HG02840 (cell line): Measurements from ENCODE around the gene CXXC4.

Source experiments
- ATAC-seq: cut with Tn5 transposase; IDR thresholded peaks from one replicate; pipeline ENCODE4 v1.9.1; 2021; ENCODE audit warnings: mild to moderate bottlenecking, moderate library complexity, moderate number of reproducible peaks; ENCODE audit not compliant: unreplicated experiment, low FRiP score

CXXC4 gene

GRCh38 chr4:104490096-104490769 lies 4.5 kb downstream of the CXXC4 start:
- peak; percentile 45 for ATAC-seq

GRCh38 chr4:104489731-104490095 lies 5.0 kb downstream of the CXXC4 start:
- peak; percentile 34 for ATAC-seq

DNA sequence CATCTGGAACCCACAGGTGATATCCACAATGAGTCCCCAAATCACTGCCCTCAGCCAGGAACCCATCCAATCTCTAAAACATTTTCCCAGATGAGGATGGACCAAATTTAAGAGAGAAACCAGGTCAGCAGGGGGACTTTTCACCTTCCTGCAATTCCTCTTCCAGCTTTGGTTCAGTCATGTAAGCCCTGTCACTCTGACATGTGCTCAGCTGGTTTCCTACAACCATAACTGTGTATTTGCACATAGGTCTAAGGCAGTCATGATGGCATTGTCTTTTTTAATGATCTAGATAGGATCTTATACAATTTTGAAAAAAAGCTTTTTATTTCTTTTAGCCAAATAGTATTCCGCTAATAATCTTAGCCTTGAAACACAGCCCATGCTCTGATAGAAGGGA lies 6.5 kb downstream of the CXXC4 start:
- ATAC-seq = no peak

- no peak for ATAC-seq
These were observed 7.8 kb downstream of the CXXC4 start for GRCh38 chr4:104486716-104487504.

DNA sequence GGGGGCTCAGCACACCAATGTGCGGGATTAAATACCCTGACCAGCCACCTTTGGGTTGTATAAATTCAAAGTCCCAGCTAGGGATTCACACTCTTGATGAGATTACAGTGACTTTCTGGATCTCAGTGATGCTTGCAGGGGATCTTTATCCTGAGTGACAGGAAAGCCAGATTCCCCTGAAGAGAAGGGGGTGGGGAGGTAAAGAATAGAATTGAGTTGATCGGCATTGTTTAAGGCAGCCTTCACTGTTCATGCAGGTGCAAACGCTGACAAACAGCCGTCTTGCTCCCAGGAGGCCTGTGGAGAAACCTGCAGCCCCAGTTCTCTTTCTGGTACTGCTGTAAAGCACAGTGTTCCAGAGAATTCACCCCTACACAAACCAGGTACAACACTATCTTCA lies 19.0 kb downstream of the CXXC4 start:
- no peak for ATAC-seq

DNA sequence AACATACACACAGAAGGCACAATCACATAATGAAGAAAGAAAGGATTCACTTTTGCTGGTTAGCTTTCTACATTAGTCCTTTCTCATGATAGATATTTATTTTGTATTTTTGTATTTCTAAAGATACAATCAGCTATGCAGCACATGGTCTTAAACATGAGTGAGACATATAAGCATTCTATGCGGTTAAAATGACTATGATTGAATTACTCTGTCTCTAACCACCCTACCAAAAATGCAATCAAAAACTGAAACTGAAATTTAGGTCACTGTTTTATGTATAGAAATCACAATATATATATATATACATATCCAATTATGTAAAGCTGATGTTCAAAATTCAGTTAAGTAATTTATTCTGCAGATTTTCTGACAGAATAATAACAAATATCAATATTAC lies 21.9 kb downstream of the CXXC4 start:
- ATAC-seq = no peak

DNA sequence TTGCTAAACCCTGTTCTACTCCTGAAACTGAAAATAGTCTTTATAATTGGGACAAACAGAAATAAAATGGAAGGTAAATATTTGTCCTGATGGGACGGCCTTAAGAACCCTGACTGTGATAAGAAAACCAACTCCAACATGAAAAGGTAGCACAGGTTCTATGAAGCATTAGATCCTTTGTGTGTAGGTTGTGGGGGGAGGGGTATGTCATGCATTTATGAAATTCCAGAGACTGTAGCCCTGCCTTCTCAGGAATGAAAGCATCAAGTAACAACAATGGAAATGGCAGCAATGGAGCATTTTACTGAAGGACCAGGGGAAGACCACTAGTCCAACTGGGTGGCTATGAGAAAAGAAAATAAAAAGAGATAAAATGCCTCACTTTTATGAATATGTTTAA lies 23.9 kb downstream of the CXXC4 start:
- ATAC-seq = no peak

DNA sequence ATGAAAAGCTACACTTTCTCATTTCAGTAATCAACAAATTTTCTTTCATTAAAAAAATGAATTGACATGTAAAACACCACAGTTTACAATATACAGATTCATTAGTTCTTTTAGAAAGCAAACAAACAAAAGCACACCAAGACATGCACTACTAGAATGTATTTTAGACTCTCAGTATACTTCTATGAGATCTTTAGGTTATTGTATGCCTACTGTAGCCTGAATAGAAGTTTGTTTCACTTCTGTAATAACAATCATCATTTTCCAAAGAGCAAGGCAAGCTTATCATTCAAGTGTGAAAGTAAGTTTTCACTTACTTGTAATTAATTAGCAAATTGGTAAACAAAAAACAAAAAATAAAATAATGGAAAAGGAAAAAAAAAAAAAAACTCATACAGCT lies 24.9 kb downstream of the CXXC4 start:
- no peak for ATAC-seq

DNA sequence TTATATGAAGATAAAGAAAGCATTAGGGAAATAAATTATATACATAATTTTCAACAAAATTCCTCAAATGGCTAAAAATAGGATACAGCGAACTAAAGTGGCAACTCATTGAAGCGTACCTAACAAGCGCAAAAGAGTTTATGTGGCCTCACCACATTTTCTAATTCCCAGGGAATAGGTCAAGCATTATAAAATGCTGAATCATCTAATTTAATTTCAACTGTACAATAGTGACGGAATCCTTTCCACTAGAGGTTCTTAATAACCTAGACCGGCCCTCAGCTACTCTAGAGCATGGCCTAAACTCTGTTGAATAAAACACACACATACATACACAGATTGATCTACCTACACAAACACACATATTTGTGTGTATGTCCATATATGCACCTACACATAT lies 29.1 kb downstream of the CXXC4 start:
- ATAC-seq = no peak

GRCh38 chr4:104465201-104465600 lies 29.5 kb downstream of the CXXC4 start:
- ATAC-seq = no peak

DNA sequence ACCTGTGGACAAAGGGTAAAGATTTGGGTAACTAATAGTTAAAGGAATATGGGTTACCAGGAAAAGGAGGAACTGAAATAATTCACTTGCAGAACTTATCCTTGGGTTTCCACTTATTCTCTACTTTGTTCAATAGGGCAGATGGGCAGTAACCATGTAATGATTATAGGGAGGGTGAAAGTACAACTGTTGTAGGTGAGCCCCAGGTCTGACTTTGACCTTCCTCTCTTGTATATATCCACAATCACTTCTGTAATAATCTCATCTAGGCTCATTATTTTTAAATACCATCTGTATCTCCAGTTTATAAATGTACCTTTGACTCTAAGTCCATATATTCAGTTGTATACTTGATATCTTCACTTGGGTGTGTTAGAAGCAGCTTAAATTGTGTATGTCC lies 32.1 kb downstream of the CXXC4 start:
- no peak for ATAC-seq

GRCh38 chr4:104457308-104457981 lies 37.2 kb downstream of the CXXC4 start:
- no peak for ATAC-seq

DNA sequence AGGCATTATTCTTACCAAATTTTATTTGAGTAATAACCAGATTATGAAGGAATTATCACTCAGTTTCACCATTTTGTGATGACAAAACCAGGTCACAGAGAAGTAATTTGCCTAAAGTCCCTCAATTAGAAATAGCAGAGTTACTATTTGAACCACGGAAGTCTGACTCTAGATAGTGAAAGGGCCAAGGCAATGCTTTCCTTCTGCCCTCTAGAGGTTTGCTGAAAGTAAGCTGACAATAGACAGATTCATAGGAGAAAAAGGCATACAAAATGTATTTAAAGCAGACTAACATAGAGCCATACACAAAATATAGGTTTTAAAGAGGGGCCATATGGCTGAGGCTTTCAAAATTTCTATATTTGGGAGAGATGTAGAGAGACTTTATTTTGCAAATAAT lies 43.1 kb downstream of the CXXC4 start:
- ATAC-seq = no peak

DNA sequence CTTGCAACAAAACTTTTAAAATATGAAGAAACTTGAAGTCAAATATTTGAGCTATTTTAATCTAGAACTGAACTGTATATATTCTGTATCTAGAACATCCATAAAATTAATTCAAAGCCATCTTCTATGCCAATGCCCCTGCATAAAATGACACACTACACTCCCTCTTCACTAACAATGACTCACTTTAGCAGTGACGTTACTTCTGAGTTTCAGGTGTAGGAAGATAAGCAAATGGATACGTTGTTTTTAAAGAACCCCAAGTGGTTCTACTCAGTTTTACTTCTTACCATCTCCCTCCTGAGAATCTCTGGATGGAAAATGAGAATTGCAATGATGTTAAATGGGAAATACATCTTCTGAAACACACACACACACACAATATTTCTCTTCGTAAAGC lies 45.2 kb downstream of the CXXC4 start:
- ATAC-seq = no peak

DNA sequence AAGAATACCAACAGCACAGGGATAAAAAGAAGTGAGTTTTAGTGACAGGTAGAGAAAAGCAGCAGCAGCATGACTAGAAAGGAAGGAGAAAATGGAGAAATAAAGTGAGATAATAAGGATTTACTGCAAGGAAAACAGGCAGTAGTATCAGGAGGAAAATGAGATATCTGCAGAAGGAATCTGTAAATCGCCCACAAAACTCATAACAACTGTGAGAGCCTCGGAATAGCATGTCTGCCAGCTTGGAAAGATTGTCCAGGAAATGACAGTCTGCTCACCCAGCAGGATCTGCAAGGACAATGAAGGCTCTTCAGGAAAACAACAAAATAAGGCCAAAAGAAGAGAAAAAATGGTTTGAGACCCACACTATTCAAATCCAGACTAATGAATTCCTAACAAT lies 47.4 kb downstream of the CXXC4 start:
- no peak for ATAC-seq

- ATAC-seq = no peak
These were observed 48.0 kb downstream of the CXXC4 start for GRCh38 chr4:104446431-104447278.

DNA sequence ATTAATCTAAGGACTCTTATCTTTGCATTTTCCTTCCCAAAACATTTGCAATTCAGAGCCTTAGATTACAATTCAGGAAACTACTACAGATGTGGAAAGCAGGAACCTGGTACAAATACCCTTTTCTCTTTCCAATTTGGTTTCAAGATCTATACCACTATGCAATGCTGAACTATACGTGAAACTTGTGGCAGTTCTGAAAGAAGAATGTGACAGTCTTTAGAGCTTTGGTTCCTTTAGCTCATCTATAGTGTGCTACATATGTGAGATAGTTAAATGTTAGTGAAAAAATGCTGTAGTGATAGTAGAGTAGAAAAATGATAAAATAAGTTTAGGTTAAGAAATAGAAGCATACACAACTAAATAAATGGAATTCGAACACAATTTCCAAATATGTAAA lies 50.0 kb downstream of the CXXC4 start:
- no peak for ATAC-seq

- ATAC-seq = no peak
These were observed 58.2 kb downstream of the CXXC4 start for GRCh38 chr4:104436542-104436941.

DNA sequence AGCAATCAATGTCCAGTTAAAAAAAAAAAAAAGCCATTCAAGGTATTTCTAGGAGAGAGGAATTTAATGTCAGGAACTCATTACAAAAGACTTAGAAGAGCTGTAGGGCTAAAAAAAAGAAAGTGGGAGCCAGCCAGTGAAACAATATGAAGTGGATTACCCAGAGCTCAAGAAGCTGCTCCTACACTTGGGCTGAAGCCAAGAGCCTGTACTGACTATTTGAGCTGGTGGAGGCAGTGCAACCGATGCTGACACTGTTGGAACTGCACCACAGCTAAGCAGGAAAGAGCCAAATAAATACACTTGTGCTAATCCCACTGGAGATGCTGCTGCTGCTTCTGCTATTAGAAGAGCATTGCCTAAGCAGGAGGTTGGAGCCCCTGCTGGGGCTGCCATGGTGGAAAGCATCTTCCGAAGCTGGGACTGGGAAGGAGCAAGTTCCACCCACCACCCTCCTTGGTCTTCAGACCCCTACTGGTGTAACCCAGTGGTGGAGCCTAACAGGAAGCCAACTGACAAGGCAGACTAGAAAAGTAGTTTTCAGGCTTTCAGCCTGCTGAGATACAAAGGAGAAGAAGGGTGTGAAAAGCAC lies 65.4 kb downstream of the CXXC4 start:
- no peak for ATAC-seq

DNA sequence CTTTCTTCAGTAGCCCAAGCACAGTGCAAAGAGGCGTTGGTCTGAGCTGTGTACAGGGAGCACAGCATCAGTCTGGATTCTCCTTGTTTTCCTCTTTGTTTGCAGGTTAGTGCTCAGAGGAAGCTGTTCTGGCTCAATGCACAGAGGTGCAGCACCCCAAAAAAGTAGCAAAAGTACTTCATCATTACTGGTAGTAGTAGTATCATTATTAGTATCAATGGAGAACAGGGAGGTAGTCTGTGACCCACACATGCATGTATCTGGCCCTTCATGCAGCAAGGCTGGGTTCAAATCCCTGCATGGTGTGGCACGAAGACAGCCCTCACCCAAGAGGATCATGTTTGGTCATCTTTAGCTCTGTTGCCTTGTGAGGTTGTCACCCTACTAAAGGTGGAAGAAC lies 68.7 kb downstream of the CXXC4 start:
- ATAC-seq = no peak
